GM23338 (cell line): ENCODE results near the gene EVC. TPM values are rescaled to one million over a fixed set of nuclear protein-coding genes. Genes with fewer than 3 reads are reported as not detected.

Source experiments
- ATAC-seq: fragments of 200-7000 bp; cut with Tn5 transposase; 3 replicates; pipeline ENCODE4 v1.9.1; 2020
- DNase-seq: peaks from one replicate; pipeline ENCODE4 v3.0.0-alpha.2; 2015; ENCODE audit warnings: low spot score
- H2AFZ ChIP-seq: fragments of 200-600 bp; sonication (generic); 2 replicates; pipeline ENCODE4 v1.8.0; 2016; ENCODE audit warnings: antibody characterized with exemption, mild to moderate bottlenecking, moderate library complexity
- H3F3A ChIP-seq: fragments of 200-600 bp; sonication (generic); replicated peaks from 2 replicates; pipeline ENCODE4 v1.8.0; 2017; ENCODE audit warnings: antibody characterized with exemption, mixed run types, low read depth
- H3K27ac ChIP-seq: fragments of 200-600 bp; sonication (generic); 2 replicates; pipeline ENCODE4 v1.6.1; 2016; ENCODE audit warnings: low read depth
- H3K27me3 ChIP-seq: fragments of 200-600 bp; sonication (generic); 2 replicates; pipeline ENCODE4 v1.8.0; 2016; ENCODE audit warnings: mild to moderate bottlenecking, mixed run types, moderate library complexity; ENCODE audit not compliant: insufficient read depth
- H3K36me3 ChIP-seq: fragments of 200-600 bp; sonication (generic); 2 replicates; pipeline ENCODE4 v1.8.0; 2016; ENCODE audit warnings: mild to moderate bottlenecking; ENCODE audit not compliant: insufficient read depth
- H3K4me1 ChIP-seq: fragments of 200-600 bp; sonication (generic); 2 replicates; pipeline ENCODE4 v1.8.0; 2016; ENCODE audit warnings: mild to moderate bottlenecking, moderate library complexity; ENCODE audit not compliant: insufficient read depth
- H3K4me2 ChIP-seq: fragments of 200-600 bp; sonication (generic); 2 replicates; pipeline ENCODE4 v1.7.1; 2017; ENCODE audit warnings: mixed run types
- H3K4me3 ChIP-seq: fragments of 200-600 bp; sonication (generic); 2 replicates; pipeline ENCODE4 v1.6.1; 2016; ENCODE audit warnings: mixed run types
- H3K79me2 ChIP-seq: fragments of 200-600 bp; sonication (generic); replicated peaks from 2 replicates; pipeline ENCODE4 v1.8.0; 2017; ENCODE audit warnings: mild to moderate bottlenecking; ENCODE audit not compliant: insufficient read depth
- H3K9me2 ChIP-seq: fragments of 200-600 bp; sonication (generic); 2 replicates; pipeline ENCODE4 v1.8.0; 2017; ENCODE audit not compliant: insufficient read depth
- H4K20me1 ChIP-seq: fragments of 200-600 bp; sonication (generic); replicated peaks from 2 replicates; pipeline ENCODE4 v1.8.0; 2017; ENCODE audit warnings: mild to moderate bottlenecking; ENCODE audit not compliant: insufficient read depth
- H3K27ac Mint-ChIP-seq: 2 replicates; pipeline ENCODE4 v1.8.0; 2020; ENCODE audit warnings: inconsistent platforms, mild to moderate bottlenecking, moderate library complexity, mixed read lengths
- H3K27me3 Mint-ChIP-seq: 3 replicates; pipeline ENCODE4 v1.8.0; 2022; ENCODE audit warnings: low read depth, mild to moderate bottlenecking, moderate library complexity, mixed read lengths, inconsistent platforms; ENCODE audit not compliant: insufficient read depth, poor library complexity
- H3K36me3 Mint-ChIP-seq: 3 replicates; pipeline ENCODE4 v1.8.0; 2021; ENCODE audit warnings: low read depth, mild to moderate bottlenecking, inconsistent platforms, moderate library complexity, mixed read lengths
- H3K4me1 Mint-ChIP-seq: 3 replicates; pipeline ENCODE4 v1.8.0; 2020; ENCODE audit warnings: mild to moderate bottlenecking, inconsistent platforms, mixed read lengths
- H3K4me3 Mint-ChIP-seq: 3 replicates; pipeline ENCODE4 v1.8.0; 2021; ENCODE audit warnings: moderate library complexity, mild to moderate bottlenecking, inconsistent platforms, mixed read lengths
- H3K9me3 Mint-ChIP-seq: 3 replicates; pipeline ENCODE4 v1.8.0; 2020; ENCODE audit warnings: moderate library complexity, mild to moderate bottlenecking, inconsistent platforms, mixed read lengths
- CREB1 ChIP-seq: fragments of 250-450 bp; sonication (Bioruptor Pico); IDR thresholded peaks from 2 replicates; pipeline ENCODE4 v1.5.0; 2020; ENCODE audit warnings: low read depth, mild to moderate bottlenecking, moderate library complexity
- EZH2 ChIP-seq: fragments of 200-600 bp; sonication (generic); IDR thresholded peaks from one replicate; pipeline ENCODE4 v1.8.0; 2017; ENCODE audit warnings: antibody characterized with exemption, mild to moderate bottlenecking, low read depth; ENCODE audit not compliant: unreplicated experiment
- EZH2phosphoT487 ChIP-seq: fragments of 200-600 bp; sonication (generic); IDR thresholded peaks from one replicate; pipeline ENCODE4 v1.8.1; 2018; ENCODE audit warnings: antibody characterized with exemption; ENCODE audit not compliant: unreplicated experiment
- JUNB ChIP-seq: IDR thresholded peaks from one replicate; pipeline ENCODE4 v1.6.1; 2016; ENCODE audit warnings: antibody characterized with exemption; ENCODE audit not compliant: unreplicated experiment
- NANOG ChIP-seq: IDR thresholded peaks from 2 replicates; pipeline ENCODE4 v1.6.1; 2016; ENCODE audit warnings: antibody characterized with exemption, borderline replicate concordance
- POLR2AphosphoS5 ChIP-seq: IDR thresholded peaks from 2 replicates; pipeline ENCODE4 v1.6.1; 2016; ENCODE audit warnings: antibody characterized with exemption, low read depth
- STAT1 ChIP-seq: IDR thresholded peaks from one replicate; pipeline ENCODE4 v1.6.1; 2016; ENCODE audit warnings: antibody characterized with exemption; ENCODE audit not compliant: unreplicated experiment
- ZNF114 ChIP-seq: fragments of 250-450 bp; sonication (Bioruptor Pico); IDR thresholded peaks from 2 replicates; pipeline ENCODE4 v1.5.0; 2020; ENCODE audit warnings: mild to moderate bottlenecking, moderate library complexity
- ZNF331 ChIP-seq: fragments of 250-450 bp; sonication (Bioruptor Pico); IDR thresholded peaks from 2 replicates; pipeline ENCODE4 v1.5.0; 2020; ENCODE audit warnings: low read depth, mild to moderate bottlenecking, moderate library complexity
- polyA plus RNA-seq: library from polyadenylated mRNA; unstranded; fragments of >200 nt; fragmentation: Nextera tagmentation; extraction: Ambion mirVana; gene quantifications from 2 replicates; pipeline ENCODE4 v1.2.1, GENCODE V29; 2016
- total RNA-seq: library from RNA; depleted of rRNA; stranded (reverse); fragments of >200 nt; shearing (Covaris generic); gene quantifications from 2 replicates; pipeline ENCODE4 v1.2.3, GENCODE V29; 2014
- TF ChIP-seq, protein P1 (sequence below): IDR thresholded peaks from one replicate; pipeline ENCODE4 v1.6.1; 2018; ENCODE audit warnings: antibody characterized with exemption; ENCODE audit not compliant: unreplicated experiment
- TF ChIP-seq, protein P2 (sequence below): fragments of 250-450 bp; sonication (Bioruptor Pico); IDR thresholded peaks from 2 replicates; pipeline ENCODE4 v1.5.0; 2020; ENCODE audit warnings: mild to moderate bottlenecking, moderate library complexity
- TF ChIP-seq, protein P3 (sequence below): IDR thresholded peaks from 2 replicates; pipeline ENCODE4 v1.6.1; 2016; ENCODE audit warnings: antibody characterized with exemption
- TF ChIP-seq, protein P4 (sequence below), 2 experiments: fragments of 200-600 bp in 1 of 2; sonication (generic) in 1 of 2; conservative IDR thresholded peaks; 2 replicates each; pipeline versions ENCODE4 v1.5.1 to v1.6.1; 2016 to 2017; ENCODE audit warnings: antibody characterized with exemption in 2 of 2, low read depth in 2 of 2, mild to moderate bottlenecking in 2 of 2, moderate library complexity in 1 of 2

The EVC gene
- total and polyA plus RNA-seq, 2 experiments from 2014 or later: 1.7 to 12.8 TPM

DNA sequence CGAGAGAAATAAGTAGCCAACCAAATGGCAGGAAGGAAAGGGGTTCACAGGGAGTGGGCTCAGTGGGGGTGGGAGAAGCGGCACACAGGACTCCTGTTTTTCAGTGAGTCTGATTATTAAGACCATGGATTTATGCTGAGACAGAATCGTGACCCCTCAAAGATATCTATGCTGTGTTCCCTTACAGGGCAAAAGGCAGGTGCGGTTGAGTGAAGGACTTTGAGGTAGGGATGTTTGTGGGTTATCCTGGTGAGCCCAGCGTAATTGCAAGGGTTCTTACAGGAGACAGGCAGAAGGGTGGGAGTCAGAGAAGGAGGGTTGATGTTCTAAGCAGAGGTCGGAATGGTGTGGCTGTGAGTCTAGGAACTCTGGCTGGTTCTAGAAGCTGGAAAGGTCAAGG is 73.0 kb downstream of the EVC start:
- peaks cover 39% of the 10 kb centered on the region for H3K36me3 Mint-ChIP-seq
- no peak overlapping the region for H3K4me3 Mint-ChIP-seq
- ATAC-seq (no peak), DNase-seq (no peak)
- H3K4me2 ChIP-seq: no peak overlapping the region
- H3K9me3 Mint-ChIP-seq: no peaks in the 10 kb centered on the region
- H3K27me3 ChIP-seq: no peaks in the 10 kb centered on the region
- H3K4me3 ChIP-seq: no peak overlapping the region
- H3K4me1 ChIP-seq: no peaks in the 10 kb centered on the region
- H3F3A ChIP-seq: no peaks in the 10 kb centered on the region
- no peaks in the 10 kb centered on the region for H3K36me3 ChIP-seq
- H3K9me2 ChIP-seq: no peaks in the 10 kb centered on the region
- H3K27ac Mint-ChIP-seq: no peak overlapping the region
- H3K4me1 Mint-ChIP-seq: peaks cover 7% of the 10 kb centered on the region; the same call in 1 of the 3 replicates
- TF ChIP-seq, protein P1, sequence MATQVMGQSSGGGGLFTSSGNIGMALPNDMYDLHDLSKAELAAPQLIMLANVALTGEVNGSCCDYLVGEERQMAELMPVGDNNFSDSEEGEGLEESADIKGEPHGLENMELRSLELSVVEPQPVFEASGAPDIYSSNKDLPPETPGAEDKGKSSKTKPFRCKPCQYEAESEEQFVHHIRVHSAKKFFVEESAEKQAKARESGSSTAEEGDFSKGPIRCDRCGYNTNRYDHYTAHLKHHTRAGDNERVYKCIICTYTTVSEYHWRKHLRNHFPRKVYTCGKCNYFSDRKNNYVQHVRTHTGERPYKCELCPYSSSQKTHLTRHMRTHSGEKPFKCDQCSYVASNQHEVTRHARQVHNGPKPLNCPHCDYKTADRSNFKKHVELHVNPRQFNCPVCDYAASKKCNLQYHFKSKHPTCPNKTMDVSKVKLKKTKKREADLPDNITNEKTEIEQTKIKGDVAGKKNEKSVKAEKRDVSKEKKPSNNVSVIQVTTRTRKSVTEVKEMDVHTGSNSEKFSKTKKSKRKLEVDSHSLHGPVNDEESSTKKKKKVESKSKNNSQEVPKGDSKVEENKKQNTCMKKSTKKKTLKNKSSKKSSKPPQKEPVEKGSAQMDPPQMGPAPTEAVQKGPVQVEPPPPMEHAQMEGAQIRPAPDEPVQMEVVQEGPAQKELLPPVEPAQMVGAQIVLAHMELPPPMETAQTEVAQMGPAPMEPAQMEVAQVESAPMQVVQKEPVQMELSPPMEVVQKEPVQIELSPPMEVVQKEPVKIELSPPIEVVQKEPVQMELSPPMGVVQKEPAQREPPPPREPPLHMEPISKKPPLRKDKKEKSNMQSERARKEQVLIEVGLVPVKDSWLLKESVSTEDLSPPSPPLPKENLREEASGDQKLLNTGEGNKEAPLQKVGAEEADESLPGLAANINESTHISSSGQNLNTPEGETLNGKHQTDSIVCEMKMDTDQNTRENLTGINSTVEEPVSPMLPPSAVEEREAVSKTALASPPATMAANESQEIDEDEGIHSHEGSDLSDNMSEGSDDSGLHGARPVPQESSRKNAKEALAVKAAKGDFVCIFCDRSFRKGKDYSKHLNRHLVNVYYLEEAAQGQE: no peak
- TF ChIP-seq ZNF331 (CRISPR knock-in tag) (no peak), POLR2AphosphoS5 (no peak), NANOG (no peak), JUNB (no peak), CREB1 (no peak), EZH2phosphoT487 (no peak), ZNF114 (CRISPR knock-in tag) (no peak), EZH2 (no peak), STAT1 (no peak)
- TF ChIP-seq, protein P2, sequence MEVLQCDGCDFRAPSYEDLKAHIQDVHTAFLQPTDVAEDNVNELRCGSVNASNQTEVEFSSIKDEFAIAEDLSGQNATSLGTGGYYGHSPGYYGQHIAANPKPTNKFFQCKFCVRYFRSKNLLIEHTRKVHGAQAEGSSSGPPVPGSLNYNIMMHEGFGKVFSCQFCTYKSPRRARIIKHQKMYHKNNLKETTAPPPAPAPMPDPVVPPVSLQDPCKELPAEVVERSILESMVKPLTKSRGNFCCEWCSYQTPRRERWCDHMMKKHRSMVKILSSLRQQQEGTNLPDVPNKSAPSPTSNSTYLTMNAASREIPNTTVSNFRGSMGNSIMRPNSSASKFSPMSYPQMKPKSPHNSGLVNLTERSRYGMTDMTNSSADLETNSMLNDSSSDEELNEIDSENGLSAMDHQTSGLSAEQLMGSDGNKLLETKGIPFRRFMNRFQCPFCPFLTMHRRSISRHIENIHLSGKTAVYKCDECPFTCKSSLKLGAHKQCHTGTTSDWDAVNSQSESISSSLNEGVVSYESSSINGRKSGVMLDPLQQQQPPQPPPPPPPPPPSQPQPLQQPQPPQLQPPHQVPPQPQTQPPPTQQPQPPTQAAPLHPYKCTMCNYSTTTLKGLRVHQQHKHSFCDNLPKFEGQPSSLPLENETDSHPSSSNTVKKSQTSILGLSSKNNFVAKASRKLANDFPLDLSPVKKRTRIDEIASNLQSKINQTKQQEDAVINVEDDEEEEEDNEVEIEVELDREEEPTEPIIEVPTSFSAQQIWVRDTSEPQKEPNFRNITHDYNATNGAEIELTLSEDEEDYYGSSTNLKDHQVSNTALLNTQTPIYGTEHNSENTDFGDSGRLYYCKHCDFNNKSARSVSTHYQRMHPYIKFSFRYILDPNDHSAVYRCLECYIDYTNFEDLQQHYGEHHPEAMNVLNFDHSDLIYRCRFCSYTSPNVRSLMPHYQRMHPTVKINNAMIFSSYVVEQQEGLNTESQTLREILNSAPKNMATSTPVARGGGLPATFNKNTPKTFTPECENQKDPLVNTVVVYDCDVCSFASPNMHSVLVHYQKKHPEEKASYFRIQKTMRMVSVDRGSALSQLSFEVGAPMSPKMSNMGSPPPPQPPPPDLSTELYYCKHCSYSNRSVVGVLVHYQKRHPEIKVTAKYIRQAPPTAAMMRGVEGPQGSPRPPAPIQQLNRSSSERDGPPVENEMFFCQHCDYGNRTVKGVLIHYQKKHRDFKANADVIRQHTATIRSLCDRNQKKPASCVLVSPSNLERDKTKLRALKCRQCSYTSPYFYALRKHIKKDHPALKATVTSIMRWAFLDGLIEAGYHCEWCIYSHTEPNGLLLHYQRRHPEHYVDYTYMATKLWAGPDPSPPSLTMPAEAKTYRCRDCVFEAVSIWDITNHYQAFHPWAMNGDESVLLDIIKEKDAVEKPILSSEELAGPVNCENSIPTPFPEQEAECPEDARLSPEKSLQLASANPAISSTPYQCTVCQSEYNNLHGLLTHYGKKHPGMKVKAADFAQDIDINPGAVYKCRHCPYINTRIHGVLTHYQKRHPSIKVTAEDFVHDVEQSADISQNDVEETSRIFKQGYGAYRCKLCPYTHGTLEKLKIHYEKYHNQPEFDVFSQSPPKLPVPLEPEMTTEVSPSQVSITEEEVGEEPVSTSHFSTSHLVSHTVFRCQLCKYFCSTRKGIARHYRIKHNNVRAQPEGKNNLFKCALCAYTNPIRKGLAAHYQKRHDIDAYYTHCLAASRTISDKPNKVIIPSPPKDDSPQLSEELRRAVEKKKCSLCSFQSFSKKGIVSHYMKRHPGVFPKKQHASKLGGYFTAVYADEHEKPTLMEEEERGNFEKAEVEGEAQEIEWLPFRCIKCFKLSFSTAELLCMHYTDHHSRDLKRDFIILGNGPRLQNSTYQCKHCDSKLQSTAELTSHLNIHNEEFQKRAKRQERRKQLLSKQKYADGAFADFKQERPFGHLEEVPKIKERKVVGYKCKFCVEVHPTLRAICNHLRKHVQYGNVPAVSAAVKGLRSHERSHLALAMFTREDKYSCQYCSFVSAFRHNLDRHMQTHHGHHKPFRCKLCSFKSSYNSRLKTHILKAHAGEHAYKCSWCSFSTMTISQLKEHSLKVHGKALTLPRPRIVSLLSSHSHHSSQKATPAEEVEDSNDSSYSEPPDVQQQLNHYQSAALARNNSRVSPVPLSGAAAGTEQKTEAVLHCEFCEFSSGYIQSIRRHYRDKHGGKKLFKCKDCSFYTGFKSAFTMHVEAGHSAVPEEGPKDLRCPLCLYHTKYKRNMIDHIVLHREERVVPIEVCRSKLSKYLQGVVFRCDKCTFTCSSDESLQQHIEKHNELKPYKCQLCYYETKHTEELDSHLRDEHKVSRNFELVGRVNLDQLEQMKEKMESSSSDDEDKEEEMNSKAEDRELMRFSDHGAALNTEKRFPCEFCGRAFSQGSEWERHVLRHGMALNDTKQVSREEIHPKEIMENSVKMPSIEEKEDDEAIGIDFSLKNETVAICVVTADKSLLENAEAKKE (CRISPR knock-in tag): no peak
- TF ChIP-seq, protein P3, sequence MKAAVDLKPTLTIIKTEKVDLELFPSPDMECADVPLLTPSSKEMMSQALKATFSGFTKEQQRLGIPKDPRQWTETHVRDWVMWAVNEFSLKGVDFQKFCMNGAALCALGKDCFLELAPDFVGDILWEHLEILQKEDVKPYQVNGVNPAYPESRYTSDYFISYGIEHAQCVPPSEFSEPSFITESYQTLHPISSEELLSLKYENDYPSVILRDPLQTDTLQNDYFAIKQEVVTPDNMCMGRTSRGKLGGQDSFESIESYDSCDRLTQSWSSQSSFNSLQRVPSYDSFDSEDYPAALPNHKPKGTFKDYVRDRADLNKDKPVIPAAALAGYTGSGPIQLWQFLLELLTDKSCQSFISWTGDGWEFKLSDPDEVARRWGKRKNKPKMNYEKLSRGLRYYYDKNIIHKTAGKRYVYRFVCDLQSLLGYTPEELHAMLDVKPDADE: no peak
- TF ChIP-seq, protein P4, sequence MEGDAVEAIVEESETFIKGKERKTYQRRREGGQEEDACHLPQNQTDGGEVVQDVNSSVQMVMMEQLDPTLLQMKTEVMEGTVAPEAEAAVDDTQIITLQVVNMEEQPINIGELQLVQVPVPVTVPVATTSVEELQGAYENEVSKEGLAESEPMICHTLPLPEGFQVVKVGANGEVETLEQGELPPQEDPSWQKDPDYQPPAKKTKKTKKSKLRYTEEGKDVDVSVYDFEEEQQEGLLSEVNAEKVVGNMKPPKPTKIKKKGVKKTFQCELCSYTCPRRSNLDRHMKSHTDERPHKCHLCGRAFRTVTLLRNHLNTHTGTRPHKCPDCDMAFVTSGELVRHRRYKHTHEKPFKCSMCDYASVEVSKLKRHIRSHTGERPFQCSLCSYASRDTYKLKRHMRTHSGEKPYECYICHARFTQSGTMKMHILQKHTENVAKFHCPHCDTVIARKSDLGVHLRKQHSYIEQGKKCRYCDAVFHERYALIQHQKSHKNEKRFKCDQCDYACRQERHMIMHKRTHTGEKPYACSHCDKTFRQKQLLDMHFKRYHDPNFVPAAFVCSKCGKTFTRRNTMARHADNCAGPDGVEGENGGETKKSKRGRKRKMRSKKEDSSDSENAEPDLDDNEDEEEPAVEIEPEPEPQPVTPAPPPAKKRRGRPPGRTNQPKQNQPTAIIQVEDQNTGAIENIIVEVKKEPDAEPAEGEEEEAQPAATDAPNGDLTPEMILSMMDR (conservative IDR thresholded peaks at IDR 0.05; ENCODE audit: low read depth in 2 of 2): no peak
- H2AFZ ChIP-seq: no peak overlapping the region
- H3K27me3 Mint-ChIP-seq: peaks cover 3% of the 10 kb centered on the region
- H3K27ac ChIP-seq: no peak overlapping the region
- no peaks in the 10 kb centered on the region for H4K20me1 ChIP-seq
- no peaks in the 10 kb centered on the region for H3K79me2 ChIP-seq
